ENCODE measurements around the gene DIP2A. TPM values are rescaled to one million over a fixed set of nuclear protein-coding genes. Genes with fewer than 3 reads are reported as not detected.

DIP2A gene
- total and polyA plus RNA-seq, 2 of the 13 experiments (the other 11 are each of a cell fraction or from before 2014, with no cell fraction given), result 18.5 to 37.6 TPM

DNA sequence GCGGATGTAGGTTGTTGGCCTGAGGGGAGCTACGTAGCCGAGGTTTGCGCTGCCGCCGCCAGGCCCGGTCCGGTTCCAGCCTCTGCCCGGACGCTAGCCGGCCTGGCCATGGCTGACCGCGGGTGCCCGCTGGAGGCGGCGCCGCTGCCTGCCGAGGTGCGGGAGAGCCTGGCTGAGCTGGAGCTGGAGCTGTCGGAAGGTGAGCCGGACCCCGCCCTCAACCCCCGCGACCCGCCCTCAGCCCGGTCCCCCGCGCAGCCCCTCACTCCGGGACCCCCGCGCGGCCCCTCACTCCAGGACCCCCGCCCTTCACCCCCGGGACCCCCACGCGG, 299 bp downstream of the DIP2A start (continued):
- TF ChIP-seq, protein P1, sequence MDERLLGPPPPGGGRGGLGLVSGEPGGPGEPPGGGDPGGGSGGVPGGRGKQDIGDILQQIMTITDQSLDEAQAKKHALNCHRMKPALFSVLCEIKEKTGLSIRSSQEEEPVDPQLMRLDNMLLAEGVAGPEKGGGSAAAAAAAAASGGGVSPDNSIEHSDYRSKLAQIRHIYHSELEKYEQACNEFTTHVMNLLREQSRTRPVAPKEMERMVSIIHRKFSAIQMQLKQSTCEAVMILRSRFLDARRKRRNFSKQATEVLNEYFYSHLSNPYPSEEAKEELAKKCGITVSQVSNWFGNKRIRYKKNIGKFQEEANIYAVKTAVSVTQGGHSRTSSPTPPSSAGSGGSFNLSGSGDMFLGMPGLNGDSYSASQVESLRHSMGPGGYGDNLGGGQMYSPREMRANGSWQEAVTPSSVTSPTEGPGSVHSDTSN (CRISPR knock-in tag; IDR thresholded peaks at IDR 0.05), result no peak
- TF ChIP-seq JUND (CRISPR knock-in tag; IDR thresholded peaks at IDR 0.05), result no peak
- TF ChIP-seq, protein P2, sequence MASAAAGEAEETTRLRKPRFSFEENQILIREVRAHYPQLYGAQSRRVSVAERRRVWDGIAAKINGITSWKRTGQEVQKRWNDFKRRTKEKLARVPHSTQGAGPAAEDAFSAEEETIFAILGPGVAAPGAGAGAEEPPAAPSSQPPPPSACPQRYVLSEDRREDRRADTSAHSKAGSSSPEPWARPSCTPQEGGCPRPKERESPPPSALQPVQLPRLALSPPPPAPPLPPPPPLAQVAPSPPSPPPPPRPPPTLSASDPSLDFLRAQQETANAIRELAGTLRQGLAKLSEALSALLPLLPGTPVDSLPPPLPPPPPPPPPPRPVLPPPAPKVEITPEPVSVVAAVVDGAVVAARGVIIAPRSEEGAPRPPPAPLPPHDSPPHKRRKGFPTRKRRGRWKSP (CRISPR knock-in tag; IDR thresholded peaks at IDR 0.05), result no peak
- TF ChIP-seq THAP11 (CRISPR knock-in tag; IDR thresholded peaks at IDR 0.05), result no peak
- no peak for TF ChIP-seq NCOA5 (CRISPR knock-in tag; IDR thresholded peaks at IDR 0.05)
- TF ChIP-seq ZBTB38 (CRISPR knock-in tag; IDR thresholded peaks at IDR 0.05), result no peak
- no peak for TF ChIP-seq ZNF768 (CRISPR knock-in tag; IDR thresholded peaks at IDR 0.05)
- no peak for TF ChIP-seq MIER3 (CRISPR knock-in tag; IDR thresholded peaks at IDR 0.05; ENCODE audit: borderline replicate concordance)
- TF ChIP-seq ZFP1 (CRISPR knock-in tag; IDR thresholded peaks at IDR 0.05), result no peak
- TF ChIP-seq, protein P3, sequence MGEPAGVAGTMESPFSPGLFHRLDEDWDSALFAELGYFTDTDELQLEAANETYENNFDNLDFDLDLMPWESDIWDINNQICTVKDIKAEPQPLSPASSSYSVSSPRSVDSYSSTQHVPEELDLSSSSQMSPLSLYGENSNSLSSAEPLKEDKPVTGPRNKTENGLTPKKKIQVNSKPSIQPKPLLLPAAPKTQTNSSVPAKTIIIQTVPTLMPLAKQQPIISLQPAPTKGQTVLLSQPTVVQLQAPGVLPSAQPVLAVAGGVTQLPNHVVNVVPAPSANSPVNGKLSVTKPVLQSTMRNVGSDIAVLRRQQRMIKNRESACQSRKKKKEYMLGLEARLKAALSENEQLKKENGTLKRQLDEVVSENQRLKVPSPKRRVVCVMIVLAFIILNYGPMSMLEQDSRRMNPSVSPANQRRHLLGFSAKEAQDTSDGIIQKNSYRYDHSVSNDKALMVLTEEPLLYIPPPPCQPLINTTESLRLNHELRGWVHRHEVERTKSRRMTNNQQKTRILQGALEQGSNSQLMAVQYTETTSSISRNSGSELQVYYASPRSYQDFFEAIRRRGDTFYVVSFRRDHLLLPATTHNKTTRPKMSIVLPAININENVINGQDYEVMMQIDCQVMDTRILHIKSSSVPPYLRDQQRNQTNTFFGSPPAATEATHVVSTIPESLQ (CRISPR knock-in tag; conservative IDR thresholded peaks at IDR 0.05), result no peak
- TF ChIP-seq KDM5A (IDR thresholded peaks at IDR 0.05; ENCODE audit: borderline replicate concordance, low read length), result no peak
- no peak for TF ChIP-seq NCOA2 (CRISPR knock-in tag; IDR thresholded peaks at IDR 0.05)
- TF ChIP-seq, protein P4, sequence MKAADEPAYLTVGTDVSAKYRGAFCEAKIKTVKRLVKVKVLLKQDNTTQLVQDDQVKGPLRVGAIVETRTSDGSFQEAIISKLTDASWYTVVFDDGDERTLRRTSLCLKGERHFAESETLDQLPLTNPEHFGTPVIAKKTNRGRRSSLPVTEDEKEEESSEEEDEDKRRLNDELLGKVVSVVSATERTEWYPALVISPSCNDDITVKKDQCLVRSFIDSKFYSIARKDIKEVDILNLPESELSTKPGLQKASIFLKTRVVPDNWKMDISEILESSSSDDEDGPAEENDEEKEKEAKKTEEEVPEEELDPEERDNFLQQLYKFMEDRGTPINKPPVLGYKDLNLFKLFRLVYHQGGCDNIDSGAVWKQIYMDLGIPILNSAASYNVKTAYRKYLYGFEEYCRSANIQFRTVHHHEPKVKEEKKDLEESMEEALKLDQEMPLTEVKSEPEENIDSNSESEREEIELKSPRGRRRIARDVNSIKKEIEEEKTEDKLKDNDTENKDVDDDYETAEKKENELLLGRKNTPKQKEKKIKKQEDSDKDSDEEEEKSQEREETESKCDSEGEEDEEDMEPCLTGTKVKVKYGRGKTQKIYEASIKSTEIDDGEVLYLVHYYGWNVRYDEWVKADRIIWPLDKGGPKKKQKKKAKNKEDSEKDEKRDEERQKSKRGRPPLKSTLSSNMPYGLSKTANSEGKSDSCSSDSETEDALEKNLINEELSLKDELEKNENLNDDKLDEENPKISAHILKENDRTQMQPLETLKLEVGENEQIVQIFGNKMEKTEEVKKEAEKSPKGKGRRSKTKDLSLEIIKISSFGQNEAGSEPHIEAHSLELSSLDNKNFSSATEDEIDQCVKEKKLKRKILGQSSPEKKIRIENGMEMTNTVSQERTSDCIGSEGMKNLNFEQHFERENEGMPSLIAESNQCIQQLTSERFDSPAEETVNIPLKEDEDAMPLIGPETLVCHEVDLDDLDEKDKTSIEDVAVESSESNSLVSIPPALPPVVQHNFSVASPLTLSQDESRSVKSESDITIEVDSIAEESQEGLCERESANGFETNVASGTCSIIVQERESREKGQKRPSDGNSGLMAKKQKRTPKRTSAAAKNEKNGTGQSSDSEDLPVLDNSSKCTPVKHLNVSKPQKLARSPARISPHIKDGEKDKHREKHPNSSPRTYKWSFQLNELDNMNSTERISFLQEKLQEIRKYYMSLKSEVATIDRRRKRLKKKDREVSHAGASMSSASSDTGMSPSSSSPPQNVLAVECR (CRISPR knock-in tag; IDR thresholded peaks at IDR 0.05; ENCODE audit: borderline replicate concordance), result peak; percentile 9; the same call in 1 of the 2 replicates
- TF ChIP-seq REL (CRISPR knock-in tag; conservative IDR thresholded peaks at IDR 0.05), result no peak
- no peak for TF ChIP-seq ZNF772 (CRISPR knock-in tag; IDR thresholded peaks at IDR 0.05)
- TF ChIP-seq, protein P5, sequence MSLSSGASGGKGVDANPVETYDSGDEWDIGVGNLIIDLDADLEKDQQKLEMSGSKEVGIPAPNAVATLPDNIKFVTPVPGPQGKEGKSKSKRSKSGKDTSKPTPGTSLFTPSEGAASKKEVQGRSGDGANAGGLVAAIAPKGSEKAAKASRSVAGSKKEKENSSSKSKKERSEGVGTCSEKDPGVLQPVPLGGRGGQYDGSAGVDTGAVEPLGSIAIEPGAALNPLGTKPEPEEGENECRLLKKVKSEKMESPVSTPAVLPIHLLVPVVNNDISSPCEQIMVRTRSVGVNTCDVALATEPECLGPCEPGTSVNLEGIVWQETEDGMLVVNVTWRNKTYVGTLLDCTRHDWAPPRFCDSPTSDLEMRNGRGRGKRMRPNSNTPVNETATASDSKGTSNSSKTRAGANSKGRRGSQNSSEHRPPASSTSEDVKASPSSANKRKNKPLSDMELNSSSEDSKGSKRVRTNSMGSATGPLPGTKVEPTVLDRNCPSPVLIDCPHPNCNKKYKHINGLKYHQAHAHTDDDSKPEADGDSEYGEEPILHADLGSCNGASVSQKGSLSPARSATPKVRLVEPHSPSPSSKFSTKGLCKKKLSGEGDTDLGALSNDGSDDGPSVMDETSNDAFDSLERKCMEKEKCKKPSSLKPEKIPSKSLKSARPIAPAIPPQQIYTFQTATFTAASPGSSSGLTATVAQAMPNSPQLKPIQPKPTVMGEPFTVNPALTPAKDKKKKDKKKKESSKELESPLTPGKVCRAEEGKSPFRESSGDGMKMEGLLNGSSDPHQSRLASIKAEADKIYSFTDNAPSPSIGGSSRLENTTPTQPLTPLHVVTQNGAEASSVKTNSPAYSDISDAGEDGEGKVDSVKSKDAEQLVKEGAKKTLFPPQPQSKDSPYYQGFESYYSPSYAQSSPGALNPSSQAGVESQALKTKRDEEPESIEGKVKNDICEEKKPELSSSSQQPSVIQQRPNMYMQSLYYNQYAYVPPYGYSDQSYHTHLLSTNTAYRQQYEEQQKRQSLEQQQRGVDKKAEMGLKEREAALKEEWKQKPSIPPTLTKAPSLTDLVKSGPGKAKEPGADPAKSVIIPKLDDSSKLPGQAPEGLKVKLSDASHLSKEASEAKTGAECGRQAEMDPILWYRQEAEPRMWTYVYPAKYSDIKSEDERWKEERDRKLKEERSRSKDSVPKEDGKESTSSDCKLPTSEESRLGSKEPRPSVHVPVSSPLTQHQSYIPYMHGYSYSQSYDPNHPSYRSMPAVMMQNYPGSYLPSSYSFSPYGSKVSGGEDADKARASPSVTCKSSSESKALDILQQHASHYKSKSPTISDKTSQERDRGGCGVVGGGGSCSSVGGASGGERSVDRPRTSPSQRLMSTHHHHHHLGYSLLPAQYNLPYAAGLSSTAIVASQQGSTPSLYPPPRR (CRISPR knock-in tag; IDR thresholded peaks at IDR 0.05; ENCODE audit: borderline replicate concordance), result no peak
- no peak for TF ChIP-seq ZNF205 (CRISPR knock-in tag; IDR thresholded peaks at IDR 0.05)
- no peak for TF ChIP-seq ZNF891 (CRISPR knock-in tag; IDR thresholded peaks at IDR 0.05)
- TF ChIP-seq ZFY (CRISPR knock-in tag; IDR thresholded peaks at IDR 0.05), result peak; percentile 41; the same call in 1 of the 2 replicates

Measured in HepG2 (cell line).